PC-9 (cell line): ENCODE data around the gene PCARE. TPM values are rescaled to one million over a fixed set of nuclear protein-coding genes. Genes with fewer than 3 reads are reported as not detected.

ENCODE experiments used
- BruUV-seq: library from RNA; stranded (reverse); fragments of 400-500 nt; replicated peaks from 2 replicates; lab custom pipeline; 2021; lab: Mats Ljungman, UMichigan
- CTCF ChIA-PET: fragments of 300-600 bp; sonication (Branson Sonifier 250); formaldehyde crosslinking; loops from one replicate; lab custom pipeline; 2022; ENCODE audit warnings: antibody characterized with exemption; lab: Charles Lee
- POLR2A ChIA-PET: fragments of 300-600 bp; sonication (Branson Sonifier 250); formaldehyde crosslinking; loops from one replicate; lab custom pipeline; 2022; ENCODE audit warnings: antibody characterized with exemption; ENCODE audit not compliant: unreplicated experiment; lab: Charles Lee
- DNase-seq, 2 experiments: peaks; one replicate each; pipeline versions ENCODE4 v3.0.0 to v3.0.0-alpha.2; 2015 to 2022; ENCODE audit warnings: mixed read lengths in 1 of 2
- H2AFZ ChIP-seq: fragments of 200-600 bp; sonication (generic); 2 replicates; pipeline ENCODE4 v1.8.1; 2017; ENCODE audit warnings: antibody characterized with exemption
- H3F3A ChIP-seq: fragments of 200-600 bp; sonication (generic); 2 replicates; pipeline ENCODE4 v1.8.1; 2017; ENCODE audit warnings: antibody characterized with exemption, mild to moderate bottlenecking, low read depth; ENCODE audit not compliant: insufficient read depth
- H3K27ac ChIP-seq: fragments of 200-600 bp; sonication (generic); 2 replicates; pipeline ENCODE4 v1.6.1; 2016; ENCODE audit warnings: mixed run types
- H3K27me3 ChIP-seq: fragments of 200-600 bp; sonication (generic); 2 replicates; pipeline ENCODE4 v1.6.1; 2016; ENCODE audit warnings: low read depth, mixed run types; ENCODE audit not compliant: insufficient read depth
- H3K36me3 ChIP-seq: fragments of 200-600 bp; sonication (generic); 2 replicates; pipeline ENCODE4 v1.6.1; 2016; ENCODE audit warnings: low read depth, mixed run types
- H3K4me1 ChIP-seq: fragments of 200-600 bp; sonication (generic); replicated peaks from 2 replicates; pipeline ENCODE4 v1.6.1; 2016; ENCODE audit warnings: mixed run types; ENCODE audit not compliant: insufficient read depth
- H3K4me2 ChIP-seq: fragments of 200-600 bp; sonication (generic); 2 replicates; pipeline ENCODE4 v1.6.1; 2017; ENCODE audit warnings: mixed run types
- H3K4me3 ChIP-seq: fragments of 200-600 bp; sonication (generic); 2 replicates; pipeline ENCODE4 v1.6.1; 2016; ENCODE audit warnings: mixed run types
- H3K79me2 ChIP-seq: fragments of 200-600 bp; sonication (generic); 2 replicates; pipeline ENCODE4 v1.6.1; 2017; ENCODE audit warnings: low read depth, mixed run types
- H3K9me2 ChIP-seq: fragments of 200-600 bp; sonication (generic); 2 replicates; pipeline ENCODE4 v1.8.1; 2017; ENCODE audit warnings: mild to moderate bottlenecking; ENCODE audit not compliant: insufficient read depth
- H3K9me3 ChIP-seq: fragments of 200-600 bp; sonication (generic); 2 replicates; pipeline ENCODE4 v1.8.1; 2016; ENCODE audit warnings: low read depth; ENCODE audit not compliant: insufficient read depth
- H4K20me1 ChIP-seq: fragments of 200-600 bp; sonication (generic); 2 replicates; pipeline ENCODE4 v1.8.1; 2017; ENCODE audit not compliant: insufficient read depth
- EZH2 ChIP-seq: fragments of 200-600 bp; sonication (generic); IDR thresholded peaks from 2 replicates; pipeline ENCODE4 v1.8.0; 2017; ENCODE audit warnings: antibody characterized with exemption, low read depth
- intact Hi-C: fragments of 100-400 bp; cut with micrococcal nuclease; formaldehyde crosslinking; loops from one replicate; pipeline ENCODE4 v1.10.0; 2022; ENCODE audit not compliant: unreplicated experiment
- total RNA-seq: library from RNA; stranded (reverse); gene quantifications from 2 replicates; pipeline ENCODE4 v1.2.3, GENCODE V29; 2021
- TF ChIP-seq, protein P1 (sequence below): fragments of 200-600 bp; sonication (generic); conservative IDR thresholded peaks from 2 replicates; pipeline ENCODE4 v1.6.1; 2017; ENCODE audit warnings: mixed run types, antibody characterized with exemption, mild to moderate bottlenecking, moderate library complexity

The PCARE gene
- total RNA-seq, 1 experiment from 2014 or later: not detected

GRCh38 chr2:29039718-29040480 is 34.4 kb downstream of the PCARE start:
- Histone ChIP-seq H3K9me3 (no peaks in the 10 kb centered on the region), H3F3A (no peaks in the 10 kb centered on the region), H3K4me3 (no peak overlapping the region), H3K79me2 (no peaks in the 10 kb centered on the region), H4K20me1 (no peaks in the 10 kb centered on the region), H3K4me1 (no peaks in the 10 kb centered on the region), H2AFZ (no peak overlapping the region), H3K36me3 (no peaks in the 10 kb centered on the region), H3K27me3 (no peaks in the 10 kb centered on the region), H3K27ac (no peak overlapping the region), H3K4me2 (no peak overlapping the region), H3K9me2 (no peaks in the 10 kb centered on the region)
- intact Hi-C loops: no loop called here
- CTCF ChIA-PET: no interaction called here
- TF ChIP-seq, protein P1, sequence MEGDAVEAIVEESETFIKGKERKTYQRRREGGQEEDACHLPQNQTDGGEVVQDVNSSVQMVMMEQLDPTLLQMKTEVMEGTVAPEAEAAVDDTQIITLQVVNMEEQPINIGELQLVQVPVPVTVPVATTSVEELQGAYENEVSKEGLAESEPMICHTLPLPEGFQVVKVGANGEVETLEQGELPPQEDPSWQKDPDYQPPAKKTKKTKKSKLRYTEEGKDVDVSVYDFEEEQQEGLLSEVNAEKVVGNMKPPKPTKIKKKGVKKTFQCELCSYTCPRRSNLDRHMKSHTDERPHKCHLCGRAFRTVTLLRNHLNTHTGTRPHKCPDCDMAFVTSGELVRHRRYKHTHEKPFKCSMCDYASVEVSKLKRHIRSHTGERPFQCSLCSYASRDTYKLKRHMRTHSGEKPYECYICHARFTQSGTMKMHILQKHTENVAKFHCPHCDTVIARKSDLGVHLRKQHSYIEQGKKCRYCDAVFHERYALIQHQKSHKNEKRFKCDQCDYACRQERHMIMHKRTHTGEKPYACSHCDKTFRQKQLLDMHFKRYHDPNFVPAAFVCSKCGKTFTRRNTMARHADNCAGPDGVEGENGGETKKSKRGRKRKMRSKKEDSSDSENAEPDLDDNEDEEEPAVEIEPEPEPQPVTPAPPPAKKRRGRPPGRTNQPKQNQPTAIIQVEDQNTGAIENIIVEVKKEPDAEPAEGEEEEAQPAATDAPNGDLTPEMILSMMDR: no peak
- TF ChIP-seq EZH2: no peak
- BruUV-seq: no TSS peak
- POLR2A ChIA-PET: interaction anchor here (0.8 kb wide), 1 partner anchor 12 kb away, joined by 4 read pairs; no protein-coding TSS in a partner anchor
- no peak for DNase-seq

DNA sequence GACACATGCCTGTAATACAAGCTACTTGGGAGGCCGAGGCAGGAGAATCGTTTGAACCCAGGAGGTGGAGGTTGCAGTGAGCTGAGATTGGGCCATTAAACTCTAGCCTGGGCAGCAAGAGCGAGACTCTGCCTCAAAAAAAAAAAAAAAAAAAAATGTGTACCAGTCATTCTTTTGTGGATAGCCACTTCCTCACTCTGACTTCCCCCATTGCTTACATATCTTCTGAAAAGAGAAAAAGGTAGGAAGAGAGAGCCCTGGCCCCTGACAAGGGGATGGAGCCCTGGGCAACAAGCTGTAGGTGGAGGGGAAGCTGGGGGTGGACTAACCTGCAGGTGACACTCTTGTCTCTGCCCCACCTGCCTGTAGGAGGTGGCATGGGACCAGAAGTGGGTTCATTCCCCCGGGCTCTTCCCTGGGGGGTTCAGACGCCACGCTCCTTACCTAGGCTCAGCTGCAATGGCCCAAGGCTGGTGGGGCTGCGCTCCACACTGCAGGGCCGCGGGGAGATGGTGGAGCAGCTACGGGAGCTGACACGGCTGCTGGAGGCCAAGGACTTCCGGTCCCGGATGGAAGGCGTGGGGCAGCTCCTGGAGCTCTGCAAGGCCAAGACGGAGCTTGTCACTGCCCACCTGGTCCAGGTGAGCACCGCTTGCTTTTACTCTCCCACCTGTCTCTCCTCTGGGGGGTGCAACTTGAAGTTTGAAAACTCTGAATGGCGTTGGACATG is 39.1 kb downstream of the PCARE start:
- no peak overlapping the region for H3K27ac ChIP-seq
- no peak overlapping the region for H2AFZ ChIP-seq
- H3K4me2 ChIP-seq: no peak overlapping the region
- intact Hi-C loops: no loop called here
- CTCF ChIA-PET: interaction anchor here (0.7 kb wide), 1 partner anchor 62 kb away, joined by 8 read pairs; no protein-coding TSS in a partner anchor
- no peaks in the 10 kb centered on the region for H3K9me3 ChIP-seq
- H3F3A ChIP-seq: no peaks in the 10 kb centered on the region
- H3K36me3 ChIP-seq: no peaks in the 10 kb centered on the region
- no peak for DNase-seq
- H3K9me2 ChIP-seq: no peaks in the 10 kb centered on the region
- TF ChIP-seq, protein P1: no peak
- H4K20me1 ChIP-seq: no peaks in the 10 kb centered on the region
- no peaks in the 10 kb centered on the region for H3K27me3 ChIP-seq
- no peak overlapping the region for H3K4me3 ChIP-seq
- BruUV-seq: no TSS peak
- H3K4me1 ChIP-seq: peaks cover 14% of the 10 kb centered on the region
- H3K79me2 ChIP-seq: no peaks in the 10 kb centered on the region
- POLR2A ChIA-PET: no interaction called here

- Histone ChIP-seq H3K9me2 (no peaks in the 10 kb centered on the region), H4K20me1 (no peaks in the 10 kb centered on the region), H3F3A (no peaks in the 10 kb centered on the region), H3K36me3 (no peaks in the 10 kb centered on the region), H3K27ac (no peak overlapping the region), H2AFZ (no peak overlapping the region), H3K4me1 (peaks cover 14% of the 10 kb centered on the region), H3K4me3 (no peak overlapping the region), H3K4me2 (peak overlapping the region; percentile 19; the same call in 1 of the 2 replicates), H3K27me3 (no peaks in the 10 kb centered on the region), H3K79me2 (no peaks in the 10 kb centered on the region), H3K9me3 (no peaks in the 10 kb centered on the region)
- DNase-seq: no peak
- ChIA-PET CTCF (no interaction called here), POLR2A (interaction anchor here (0.6 kb wide), 1 partner anchor 84 kb away, joined by 11 read pairs; no protein-coding TSS in a partner anchor)
- no TSS peak for BruUV-seq
- TF ChIP-seq, protein P1: no peak
- no peak for TF ChIP-seq EZH2
- intact Hi-C loops: loop anchor here (1.0 kb wide), 3 partner anchors 57 to 81 kb away; no protein-coding TSS in a partner anchor
These were observed 40.7 kb downstream of the PCARE start for GRCh38 chr2:29033656-29034055.
